GM19397 (cell line): ENCODE measurements around the gene TBC1D2B.

Experiments
- ATAC-seq: cut with Tn5 transposase; IDR thresholded peaks from one replicate; pipeline ENCODE4 v1.9.1; 2021; ENCODE audit warnings: mild to moderate bottlenecking, moderate library complexity; ENCODE audit not compliant: unreplicated experiment

The TBC1D2B gene

DNA sequence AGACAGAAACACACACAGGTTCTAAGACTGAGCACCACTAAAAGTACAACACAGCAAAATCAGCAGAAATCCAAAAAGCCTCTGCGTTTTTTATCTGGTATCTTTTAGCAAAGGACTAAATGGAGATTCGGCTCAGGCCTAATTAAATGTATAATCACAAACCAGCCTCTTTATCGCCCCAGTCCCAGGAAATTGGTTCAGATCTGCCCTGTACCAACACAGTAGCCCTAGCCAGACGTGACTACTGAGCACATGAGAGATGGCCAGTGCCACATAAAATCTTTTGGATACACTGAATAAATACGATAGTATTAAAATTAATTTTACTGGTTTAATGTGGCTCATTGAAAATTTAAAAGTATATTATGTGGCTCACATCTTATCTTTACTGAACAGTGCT is 19.7 kb downstream of the TBC1D2B start:
- ATAC-seq: no peak

DNA sequence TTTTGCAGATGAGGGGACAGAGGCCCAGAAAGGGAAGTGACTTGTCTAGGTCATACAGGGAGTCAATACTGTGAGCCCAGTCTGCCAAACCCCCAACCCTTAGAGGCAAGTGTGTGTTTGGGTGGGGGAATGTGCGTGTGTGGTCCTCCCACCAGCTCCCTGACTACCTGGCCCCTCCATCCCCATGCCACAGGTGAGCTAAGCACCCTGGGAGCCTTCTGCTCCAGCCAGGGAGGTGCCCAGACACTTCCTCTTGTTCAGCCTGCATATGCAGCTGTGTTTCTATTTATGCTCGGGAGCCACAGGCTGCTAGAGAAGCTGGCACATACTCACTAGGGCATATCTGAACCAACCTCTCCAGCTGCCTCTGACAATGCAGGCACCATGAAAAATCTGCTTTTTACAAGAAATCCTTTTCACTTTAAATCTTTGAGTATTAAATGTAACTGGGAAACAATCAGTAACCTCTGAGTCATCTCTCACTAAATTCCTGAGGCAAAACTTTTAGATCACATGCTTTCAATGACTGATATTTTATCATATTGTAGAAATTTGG is 20.7 kb downstream of the TBC1D2B start:
- no peak for ATAC-seq

DNA sequence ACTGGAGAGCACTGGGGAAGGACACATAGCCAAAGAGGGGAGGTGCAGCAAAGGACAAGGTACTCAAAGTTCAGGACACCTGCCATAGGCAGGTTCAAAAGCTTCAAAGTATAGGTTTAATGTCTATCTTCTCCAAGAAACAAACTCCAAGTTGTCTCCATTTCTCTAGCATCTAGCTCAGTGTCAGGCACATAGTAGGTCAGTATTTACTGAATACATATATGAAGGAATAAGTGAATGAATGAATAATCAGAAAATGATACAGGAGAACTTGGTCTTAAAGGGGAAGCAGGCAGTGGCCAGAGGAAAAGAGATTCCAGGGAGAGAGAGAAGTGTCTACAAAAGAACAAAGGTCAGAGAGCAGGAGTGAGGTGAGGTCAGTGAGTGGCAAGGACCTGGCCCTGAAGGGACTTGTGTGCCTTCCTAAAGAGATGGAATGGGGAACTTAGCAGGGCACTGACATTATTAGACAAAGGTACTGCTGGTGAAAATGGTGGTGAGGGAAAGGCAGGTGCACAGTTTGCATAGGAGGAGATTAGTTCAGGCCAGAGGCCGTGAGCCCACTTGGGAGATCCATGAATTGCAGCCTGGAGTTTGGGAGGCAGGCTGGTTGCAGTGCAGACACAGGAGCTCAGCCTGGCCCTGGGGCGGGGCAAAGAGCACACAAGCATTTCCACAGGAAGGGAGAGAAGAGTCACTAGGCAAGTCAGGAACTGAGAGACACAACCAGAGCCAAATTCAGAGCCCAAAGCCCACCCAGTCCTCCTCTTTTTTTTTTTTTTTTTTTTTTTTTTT is 21.4 kb downstream of the TBC1D2B start:
- ATAC-seq: no peak

DNA sequence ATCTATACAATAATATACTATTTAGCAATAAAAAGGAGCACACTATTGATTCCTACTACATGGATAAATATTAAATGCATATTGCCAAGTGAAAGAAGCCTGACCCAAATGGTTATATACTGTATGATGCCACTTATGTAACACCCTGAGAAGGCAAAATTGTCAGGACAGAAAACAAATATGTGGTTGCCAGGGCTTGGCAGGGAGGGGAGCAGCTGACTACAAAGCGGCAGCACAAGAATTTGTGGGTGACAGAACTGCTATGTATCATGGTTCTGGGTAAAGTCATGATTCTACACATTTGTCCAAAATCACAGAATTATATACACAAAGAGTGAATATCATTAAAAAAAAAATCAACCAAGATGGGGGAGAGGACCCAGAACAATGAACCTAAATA is 22.5 kb downstream of the TBC1D2B start:
- ATAC-seq: no peak

DNA sequence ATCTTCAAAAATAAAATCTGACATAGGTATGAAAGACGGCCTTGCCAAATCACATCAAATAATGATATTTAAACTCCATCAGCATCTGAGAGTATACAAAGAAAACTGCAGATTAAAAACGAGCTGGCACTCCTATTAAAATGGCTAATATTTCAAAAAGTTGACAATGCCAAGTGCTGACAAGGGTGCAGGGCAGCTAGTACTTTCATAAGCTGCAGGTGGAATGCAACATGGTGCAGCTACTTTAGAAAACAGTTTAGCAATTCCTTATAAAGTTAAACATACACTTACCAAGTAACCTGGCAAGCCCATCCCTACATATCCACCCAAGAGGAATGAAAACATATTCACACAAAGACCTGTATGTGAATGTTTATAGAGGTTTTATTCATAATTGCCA is 23.0 kb downstream of the TBC1D2B start:
- no peak for ATAC-seq

DNA sequence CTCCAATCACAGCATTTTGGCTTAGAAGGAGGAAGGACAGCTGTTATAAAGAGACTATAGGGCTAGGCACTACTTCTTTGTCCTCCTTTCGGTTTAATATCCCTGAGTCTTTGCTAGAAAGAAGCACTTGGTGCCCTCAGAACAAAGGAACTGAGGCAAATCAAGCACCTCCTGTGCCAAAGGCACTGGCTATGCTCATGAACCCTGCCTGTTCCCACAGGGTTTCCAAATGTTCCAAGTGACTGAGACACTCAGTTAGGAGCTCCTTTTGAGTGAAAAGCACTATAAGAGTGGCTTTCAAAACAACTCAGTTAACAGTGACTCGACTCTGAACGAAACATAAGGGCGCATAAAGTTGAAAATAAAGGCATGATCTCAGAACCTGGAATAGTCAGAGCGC is 25.0 kb downstream of the TBC1D2B start:
- ATAC-seq: no peak

DNA sequence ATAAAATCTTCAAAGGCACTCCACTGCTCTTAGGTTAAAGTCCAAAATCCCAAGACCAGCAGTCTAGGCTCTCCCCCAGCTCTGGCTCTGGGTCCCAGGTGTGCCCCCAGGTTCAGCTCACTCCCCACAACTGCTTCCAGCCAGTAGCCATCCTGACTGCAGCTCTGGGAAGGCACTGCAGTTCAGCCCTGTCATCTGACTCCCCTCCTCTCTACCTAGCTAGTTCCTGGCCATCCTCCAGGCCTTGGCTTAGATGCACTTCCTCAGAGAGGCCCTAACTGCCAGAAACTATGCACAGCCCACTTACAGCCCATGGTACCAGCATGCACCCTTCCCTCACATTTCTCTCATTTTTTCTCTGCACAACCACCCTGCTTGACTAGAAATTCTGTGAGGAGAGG is 25.5 kb downstream of the TBC1D2B start:
- no peak for ATAC-seq

DNA sequence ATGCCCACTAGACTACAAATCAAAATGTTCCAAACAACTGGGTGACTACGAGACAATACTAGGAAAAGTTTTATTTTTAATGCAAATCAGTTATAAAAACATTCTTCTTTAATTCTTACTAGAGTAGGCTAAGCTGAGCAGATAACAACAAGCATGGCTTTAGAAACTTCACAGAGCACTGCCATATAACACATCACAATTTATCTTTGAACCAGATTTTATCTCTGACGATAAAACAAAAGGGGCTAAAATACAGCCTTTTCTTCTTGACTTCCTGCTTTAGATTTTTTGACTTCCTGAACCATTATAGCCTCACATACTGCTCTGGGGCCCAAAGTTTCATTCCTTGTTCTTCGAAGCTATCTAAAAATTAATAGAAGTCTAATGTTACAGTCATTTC is 25.9 kb downstream of the TBC1D2B start:
- ATAC-seq: no peak

DNA sequence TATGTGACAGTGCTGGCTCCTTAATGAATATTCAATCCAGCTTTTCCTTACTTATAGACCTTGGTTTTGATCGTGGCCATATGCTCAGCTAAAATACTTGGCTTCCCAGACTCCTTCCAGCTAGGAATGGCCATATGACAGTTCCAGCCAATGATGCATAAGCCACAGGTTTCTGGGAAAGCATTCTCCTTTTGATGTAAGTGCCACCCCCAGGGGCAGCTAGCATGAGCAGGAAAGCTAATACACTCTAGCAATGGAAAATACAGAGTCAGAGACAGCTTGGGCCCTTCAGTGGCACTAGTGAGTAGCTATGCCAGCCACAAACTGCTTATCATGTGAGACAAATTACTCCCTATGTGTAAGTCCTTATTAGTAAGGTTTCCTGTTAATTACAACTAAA is 26.7 kb downstream of the TBC1D2B start:
- no peak for ATAC-seq

DNA sequence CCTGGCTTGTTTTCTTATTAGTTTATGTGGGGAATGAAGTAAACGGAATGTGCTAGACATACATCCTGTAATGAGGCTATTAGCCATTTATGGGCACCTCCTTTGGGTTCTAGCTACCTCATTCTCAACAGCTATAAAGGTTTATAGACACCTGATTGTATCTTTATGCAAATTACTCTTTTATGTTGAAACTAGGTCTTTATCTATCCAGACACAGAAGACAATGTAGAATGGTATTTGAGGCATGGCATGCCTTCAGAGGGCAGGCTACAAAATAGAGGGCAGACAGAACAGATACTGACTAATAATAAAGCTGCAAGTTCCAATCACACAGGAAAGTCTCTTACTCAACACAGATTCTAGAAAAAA is 27.1 kb downstream of the TBC1D2B start:
- peak; percentile 20 for ATAC-seq

DNA sequence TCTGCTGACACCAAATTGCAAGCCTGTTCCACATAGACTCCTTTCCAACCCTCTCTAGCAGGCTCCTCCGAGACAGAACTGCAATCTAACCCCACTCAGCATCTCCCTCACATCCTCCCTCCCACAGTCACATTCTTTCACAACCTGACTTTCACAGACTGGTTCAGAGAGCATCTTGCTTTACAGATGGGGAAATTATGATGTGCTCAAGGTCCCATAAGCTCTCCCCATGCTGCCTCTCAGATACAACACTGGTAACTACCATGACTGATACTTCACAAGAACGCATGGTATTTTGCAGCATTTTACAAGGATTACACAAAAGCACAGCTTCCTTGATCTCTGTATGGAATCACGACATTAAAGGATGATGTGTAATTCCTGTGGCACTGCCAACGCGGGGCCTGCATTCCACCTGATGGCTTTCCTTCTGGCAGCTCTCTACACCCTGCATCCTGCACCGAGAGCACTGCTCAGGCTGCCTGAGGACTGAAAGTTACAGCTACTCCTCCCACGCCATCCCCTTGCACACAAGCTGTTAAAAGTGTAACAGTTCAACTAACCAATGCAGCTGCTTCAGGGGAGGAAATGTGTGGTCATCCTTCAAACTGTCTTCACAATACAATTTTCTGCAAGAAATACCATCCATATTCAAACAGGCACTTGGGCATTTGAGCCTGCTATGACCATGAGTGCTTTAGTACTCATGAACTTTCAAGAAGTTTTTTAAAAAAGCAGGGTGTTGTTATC is 27.6 kb downstream of the TBC1D2B start:
- ATAC-seq: peak; percentile 67

DNA sequence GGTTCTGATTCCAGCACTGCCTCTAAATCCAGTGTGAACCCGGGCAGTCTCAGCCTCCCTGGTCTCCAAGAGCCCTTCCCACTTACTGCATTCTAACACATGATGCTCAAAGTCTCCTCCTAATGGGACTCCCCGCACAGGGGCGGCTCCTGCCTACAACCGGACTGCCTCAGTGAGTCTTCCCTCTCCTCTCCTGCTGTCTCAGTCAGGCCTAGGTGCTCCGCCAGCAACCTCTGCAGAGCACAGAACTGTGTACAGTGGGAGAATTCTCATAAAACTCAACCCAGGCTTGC is 28.9 kb downstream of the TBC1D2B start:
- ATAC-seq: no peak

DNA sequence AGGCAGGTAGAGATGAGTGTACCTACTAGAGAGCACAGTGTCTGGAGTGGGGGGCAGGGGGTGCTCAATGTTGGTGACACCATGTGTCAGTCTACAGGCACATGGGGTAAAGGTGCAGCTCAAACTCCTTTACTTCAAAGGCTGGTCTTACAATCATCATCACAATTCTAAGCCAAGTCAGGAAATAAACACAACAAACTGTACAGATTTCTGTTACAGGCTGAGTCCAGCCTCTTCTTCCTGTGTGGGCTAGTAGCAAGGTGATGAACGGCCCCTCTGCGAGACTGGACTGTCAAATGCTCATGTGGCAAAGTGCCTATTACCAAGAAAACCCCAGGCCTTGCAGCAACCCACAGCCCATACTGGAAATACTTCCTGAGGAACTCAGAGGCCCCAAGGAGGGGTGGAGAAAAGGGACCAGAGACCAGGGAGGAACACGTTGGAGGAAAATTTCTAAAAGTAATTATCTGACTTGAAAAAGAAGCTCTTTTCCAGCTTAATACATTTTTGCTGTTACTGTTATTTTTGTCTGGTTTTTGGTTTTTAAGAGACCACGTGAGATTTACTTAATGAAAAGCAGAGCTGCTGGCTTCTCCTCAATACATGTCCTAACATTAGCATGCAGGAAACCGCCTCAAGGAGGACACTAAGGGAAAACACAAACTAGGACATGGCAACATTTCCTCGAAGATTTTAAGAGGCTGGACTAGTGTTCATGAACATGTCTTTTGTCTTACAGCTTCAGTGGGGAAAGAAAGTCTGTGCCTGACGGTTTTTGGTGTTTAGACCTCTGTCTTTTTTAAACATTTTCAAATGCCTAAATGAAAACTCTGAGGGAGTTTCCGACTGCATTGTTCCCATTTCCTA is 29.5 kb downstream of the TBC1D2B start:
- no peak for ATAC-seq

DNA sequence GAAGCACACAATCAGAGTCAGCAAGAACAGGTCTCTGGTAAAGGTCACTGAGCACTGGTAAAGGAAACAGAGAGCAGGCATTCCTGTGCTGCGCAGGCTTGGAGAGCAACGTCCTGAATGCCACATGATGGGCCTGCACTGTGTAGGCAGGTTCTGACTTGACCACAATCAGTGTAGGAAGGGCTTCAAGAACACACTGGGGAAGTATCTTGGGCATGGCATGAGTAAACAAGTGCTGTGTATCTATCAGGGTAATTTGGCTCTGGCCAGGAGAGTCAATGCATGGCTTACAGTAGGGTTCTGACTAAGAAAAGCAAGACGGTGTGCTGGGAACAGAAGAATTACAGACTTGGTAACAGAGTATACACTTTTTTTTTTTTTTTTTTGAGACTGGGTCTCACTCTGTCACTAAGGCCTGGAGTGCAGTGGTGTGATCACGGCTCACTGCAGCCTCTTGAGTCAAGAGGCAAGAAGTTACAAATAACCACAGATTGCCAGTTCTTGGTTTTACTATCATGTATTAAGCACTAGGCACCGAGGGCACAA is 30.6 kb downstream of the TBC1D2B start:
- no peak for ATAC-seq

DNA sequence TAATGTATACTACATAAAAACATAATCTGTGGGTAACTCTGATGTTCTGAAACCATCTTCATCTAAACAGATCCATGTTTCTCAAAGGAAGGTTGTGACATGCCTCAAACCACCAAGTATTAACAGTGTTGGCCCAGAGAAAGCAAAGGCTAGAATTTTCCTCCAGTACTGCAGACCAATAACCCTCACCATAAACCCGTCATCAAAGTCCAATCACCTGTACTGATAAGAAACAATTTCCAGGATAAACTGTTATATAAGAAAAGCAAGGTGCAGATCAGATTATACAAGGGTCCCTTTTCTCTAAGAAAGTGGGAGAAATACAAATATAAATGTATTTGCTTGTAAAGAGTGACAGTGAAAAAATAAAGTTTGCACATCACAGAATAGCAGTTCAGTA is 32.3 kb downstream of the TBC1D2B start:
- no peak for ATAC-seq

DNA sequence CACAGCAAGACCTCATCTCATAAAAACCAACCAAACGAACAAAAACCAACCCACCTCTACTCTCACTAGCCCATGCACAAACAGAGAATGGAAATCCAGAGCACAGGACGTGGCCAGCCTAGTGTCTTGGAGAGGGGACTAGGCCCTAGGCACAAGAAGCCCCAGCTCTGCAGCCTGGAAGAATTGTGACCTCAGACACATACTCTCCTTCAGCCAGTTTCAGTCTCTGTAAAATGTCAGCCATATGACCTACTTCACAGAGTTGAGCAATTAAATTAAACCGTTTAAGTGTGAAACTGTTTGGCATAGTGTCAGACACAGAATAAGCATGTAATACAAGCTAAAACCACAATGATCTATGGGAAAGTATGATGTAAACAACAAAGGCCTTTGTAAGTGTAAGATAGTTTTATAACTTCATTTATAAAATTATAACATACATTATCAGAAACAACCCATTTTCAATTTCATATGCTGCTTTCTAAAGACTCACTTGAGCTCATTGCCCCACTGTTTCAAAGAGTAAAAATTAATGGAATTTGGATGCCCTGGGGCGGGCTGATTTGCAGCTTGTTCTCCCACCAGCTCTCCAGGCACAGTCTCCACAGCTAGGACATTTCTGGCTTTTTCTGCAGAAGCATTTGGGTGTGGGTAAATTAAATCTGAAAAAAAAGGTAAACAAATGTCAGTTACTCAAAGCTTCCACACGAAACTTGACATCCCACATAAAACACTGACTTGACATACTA is 32.9 kb downstream of the TBC1D2B start:
- ATAC-seq: no peak

DNA sequence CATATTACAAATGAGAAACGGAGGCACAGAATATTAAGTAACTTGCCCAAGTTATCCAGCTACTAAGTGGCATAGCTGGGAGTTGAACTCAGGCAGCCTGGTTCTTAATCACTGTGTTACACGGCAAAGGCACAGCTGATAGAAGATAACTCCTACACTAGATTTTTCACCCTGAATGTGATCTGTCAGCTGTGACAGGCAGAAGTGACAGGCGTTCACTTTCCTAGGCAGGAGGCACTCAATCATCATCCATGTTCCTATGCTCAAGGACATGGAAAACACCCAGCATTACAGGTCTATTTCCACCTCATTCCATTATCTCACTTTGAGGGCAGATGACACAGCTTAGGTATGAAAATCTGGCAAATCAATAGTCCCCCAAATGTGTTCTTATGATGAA is 35.6 kb downstream of the TBC1D2B start:
- ATAC-seq: no peak

DNA sequence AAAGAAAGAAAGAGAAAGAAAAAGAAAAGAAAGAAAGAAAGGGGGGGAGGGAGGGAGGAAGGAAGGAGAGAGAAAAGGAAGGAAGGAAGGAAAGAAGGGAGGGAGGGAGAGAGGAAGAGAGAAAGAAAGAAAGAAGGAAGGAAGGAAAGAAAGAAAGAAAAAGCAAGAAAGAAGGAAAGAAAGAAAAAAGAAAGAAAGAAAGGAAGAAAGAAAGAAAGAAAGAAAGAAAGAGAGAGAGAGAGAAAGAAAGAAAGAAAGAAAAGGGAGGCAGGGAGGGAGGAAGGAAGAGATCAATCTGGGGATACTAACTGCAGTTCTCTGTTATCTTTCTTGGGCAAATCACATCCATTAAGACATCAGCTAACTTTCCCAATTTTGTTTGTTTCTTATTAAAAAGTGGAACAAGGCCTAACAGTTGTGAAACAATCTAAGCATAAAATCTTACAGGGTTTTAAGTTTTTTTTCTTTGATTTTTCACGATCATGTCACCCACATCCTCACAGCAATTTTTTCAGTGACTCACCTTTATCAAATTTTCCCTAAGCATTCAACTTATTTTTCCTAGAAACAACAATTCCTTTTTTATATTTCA is 36.8 kb downstream of the TBC1D2B start:
- no peak for ATAC-seq

DNA sequence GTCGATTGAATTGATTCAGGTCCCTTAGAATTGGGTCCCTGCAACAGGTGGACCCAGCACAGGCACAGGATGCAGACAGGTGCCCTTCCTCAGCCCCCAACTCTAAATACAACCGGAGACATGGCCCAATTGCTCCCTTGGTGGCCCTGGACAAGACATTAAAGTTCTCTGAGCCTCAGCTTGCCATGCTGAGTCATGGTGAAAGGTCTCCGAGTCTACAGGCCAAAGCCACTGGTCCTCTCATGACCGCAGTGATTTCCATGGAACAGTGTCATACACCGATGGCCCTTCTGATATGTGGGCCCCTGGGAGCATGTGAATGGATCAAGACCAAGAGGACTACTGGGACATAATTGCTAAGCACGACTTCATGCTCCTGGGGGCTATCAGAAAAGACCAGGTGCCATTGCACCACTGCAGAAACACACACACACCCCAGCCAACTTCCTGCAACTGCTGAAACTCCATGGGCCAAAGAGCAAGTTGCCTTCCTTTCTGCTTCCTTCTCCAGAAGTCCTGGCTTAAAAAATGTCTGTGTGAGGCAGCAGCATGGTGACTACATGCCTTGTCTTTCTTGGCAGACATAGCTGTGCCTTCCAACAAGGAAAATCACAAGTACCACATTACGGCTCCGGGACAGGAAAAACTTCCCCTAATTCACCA is 38.8 kb downstream of the TBC1D2B start:
- ATAC-seq: no peak
